Breast epithelium (tissue), 3 donors: Measurements from ENCODE around the gene ANAPC4.

Source experiments
- POLR2A ChIP-seq: fragments of 450-650 bp; IDR thresholded peaks from one replicate; pipeline ENCODE4 v1.6.1; 2016; ENCODE audit warnings: antibody characterized with exemption, mild to moderate bottlenecking, moderate library complexity
- POLR2AphosphoS5 ChIP-seq, 3 donors: sonication (generic); formaldehyde crosslinking; IDR thresholded peaks; one replicate each; pipeline ENCODE4 v1.6.1; 2017; ENCODE audit warnings: antibody characterized with exemption in 3 of 3
- TF ChIP-seq, protein P1 (sequence below), 3 donors: fragments of 450-650 bp; IDR thresholded peaks; one replicate each; pipeline ENCODE4 v1.5.1; 2016 to 2017; ENCODE audit warnings: antibody characterized with exemption in 3 of 3, mild to moderate bottlenecking in 3 of 3, moderate library complexity in 3 of 3

DNA sequence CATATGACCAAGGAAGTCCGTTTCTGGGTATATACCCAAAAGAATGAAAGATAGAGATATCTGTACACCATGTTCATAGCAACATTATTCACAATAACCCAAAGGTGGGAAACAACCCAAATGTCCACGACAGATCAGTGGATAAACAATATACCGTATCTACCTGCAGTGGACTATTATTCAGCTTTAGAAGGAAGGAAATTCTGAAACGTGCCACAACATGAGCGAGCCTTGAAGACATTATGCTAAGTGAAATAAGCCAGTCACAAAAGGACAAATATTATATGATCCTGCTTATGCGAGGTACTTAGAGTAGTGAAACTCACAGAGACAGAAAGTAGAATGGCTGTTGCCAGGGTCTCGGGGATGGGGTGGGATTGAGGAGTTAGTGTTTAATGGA, 75.0 kb downstream of the ANAPC4 start:
- TF ChIP-seq, protein P1, sequence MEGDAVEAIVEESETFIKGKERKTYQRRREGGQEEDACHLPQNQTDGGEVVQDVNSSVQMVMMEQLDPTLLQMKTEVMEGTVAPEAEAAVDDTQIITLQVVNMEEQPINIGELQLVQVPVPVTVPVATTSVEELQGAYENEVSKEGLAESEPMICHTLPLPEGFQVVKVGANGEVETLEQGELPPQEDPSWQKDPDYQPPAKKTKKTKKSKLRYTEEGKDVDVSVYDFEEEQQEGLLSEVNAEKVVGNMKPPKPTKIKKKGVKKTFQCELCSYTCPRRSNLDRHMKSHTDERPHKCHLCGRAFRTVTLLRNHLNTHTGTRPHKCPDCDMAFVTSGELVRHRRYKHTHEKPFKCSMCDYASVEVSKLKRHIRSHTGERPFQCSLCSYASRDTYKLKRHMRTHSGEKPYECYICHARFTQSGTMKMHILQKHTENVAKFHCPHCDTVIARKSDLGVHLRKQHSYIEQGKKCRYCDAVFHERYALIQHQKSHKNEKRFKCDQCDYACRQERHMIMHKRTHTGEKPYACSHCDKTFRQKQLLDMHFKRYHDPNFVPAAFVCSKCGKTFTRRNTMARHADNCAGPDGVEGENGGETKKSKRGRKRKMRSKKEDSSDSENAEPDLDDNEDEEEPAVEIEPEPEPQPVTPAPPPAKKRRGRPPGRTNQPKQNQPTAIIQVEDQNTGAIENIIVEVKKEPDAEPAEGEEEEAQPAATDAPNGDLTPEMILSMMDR (IDR thresholded peaks at IDR 0.05), result no peak
- no peak for TF ChIP-seq POLR2A
- TF ChIP-seq POLR2AphosphoS5 (IDR thresholded peaks at IDR 0.05), result no peak
